Measurements from ENCODE around the gene FAM9A.

Gene FAM9A

GRCh38 chrX:8848911-8849310, 47.7 kb upstream of the FAM9A start:
- H2AFZ ChIP-seq: no peak overlapping the region
- no peak overlapping the region for H3K4me2 ChIP-seq (ENCODE audit: low read length)
- no peaks in the 10 kb centered on the region for H3K4me1 ChIP-seq
- H3K9me3 ChIP-seq (ENCODE audit: control insufficient read depth, low read length): no peaks in the 10 kb centered on the region
- H3K36me3 ChIP-seq (ENCODE audit: control insufficient read depth, insufficient read depth, low read length): no peaks in the 10 kb centered on the region
- H3K9ac ChIP-seq: no peak overlapping the region
- no peak for TF ChIP-seq CTCF (IDR thresholded peaks at IDR 0.05)
- no peak overlapping the region for H3K27ac ChIP-seq
- no peaks in the 10 kb centered on the region for H3K27me3 ChIP-seq (ENCODE audit: control insufficient read depth, insufficient read depth, low read length)
- H3K79me2 ChIP-seq: no peaks in the 10 kb centered on the region
- no peak overlapping the region for H3K4me3 ChIP-seq (ENCODE audit: low read depth, low read length)

GRCh38 chrX:8848441-8848840, 47.3 kb upstream of the FAM9A start:
- no peak overlapping the region for H3K9ac ChIP-seq
- H3K4me2 ChIP-seq (ENCODE audit: low read length): no peak overlapping the region
- H3K4me3 ChIP-seq (ENCODE audit: low read depth, low read length): no peak overlapping the region
- no peaks in the 10 kb centered on the region for H3K36me3 ChIP-seq (ENCODE audit: control insufficient read depth, insufficient read depth, low read length)
- no peaks in the 10 kb centered on the region for H3K79me2 ChIP-seq
- no peaks in the 10 kb centered on the region for H3K27me3 ChIP-seq (ENCODE audit: control insufficient read depth, insufficient read depth, low read length)
- no peak overlapping the region for H3K27ac ChIP-seq
- TF ChIP-seq CTCF (IDR thresholded peaks at IDR 0.05): no peak
- no peaks in the 10 kb centered on the region for H3K9me3 ChIP-seq (ENCODE audit: control insufficient read depth, low read length)
- no peak overlapping the region for H2AFZ ChIP-seq
- H3K4me1 ChIP-seq: no peaks in the 10 kb centered on the region

- H3K9ac ChIP-seq: no peak overlapping the region
- H3K4me1 ChIP-seq: no peaks in the 10 kb centered on the region
- H3K79me2 ChIP-seq: no peaks in the 10 kb centered on the region
- no peak overlapping the region for H3K4me2 ChIP-seq (ENCODE audit: low read length)
- H2AFZ ChIP-seq: no peak overlapping the region
- no peak overlapping the region for H3K4me3 ChIP-seq (ENCODE audit: low read depth, low read length)
- H3K36me3 ChIP-seq (ENCODE audit: control insufficient read depth, insufficient read depth, low read length): no peaks in the 10 kb centered on the region
- H3K27ac ChIP-seq: no peak overlapping the region
- H3K27me3 ChIP-seq (ENCODE audit: control insufficient read depth, insufficient read depth, low read length): no peaks in the 10 kb centered on the region
- TF ChIP-seq CTCF (IDR thresholded peaks at IDR 0.05): no peak
- no peaks in the 10 kb centered on the region for H3K9me3 ChIP-seq (ENCODE audit: control insufficient read depth, low read length)
These were observed 46.2 kb upstream of the FAM9A start for GRCh38 chrX:8847360-8847759.

- Histone ChIP-seq H3K36me3 (ENCODE audit: control insufficient read depth, insufficient read depth, low read length) (no peaks in the 10 kb centered on the region), H3K4me1 (no peaks in the 10 kb centered on the region), H3K9ac (no peak overlapping the region), H3K4me3 (ENCODE audit: low read depth, low read length) (no peak overlapping the region), H3K27ac (no peak overlapping the region), H3K4me2 (ENCODE audit: low read length) (no peak overlapping the region), H3K9me3 (ENCODE audit: control insufficient read depth, low read length) (no peaks in the 10 kb centered on the region), H3K27me3 (ENCODE audit: control insufficient read depth, insufficient read depth, low read length) (no peaks in the 10 kb centered on the region), H2AFZ (no peak overlapping the region), H3K79me2 (no peaks in the 10 kb centered on the region)
- TF ChIP-seq CTCF (IDR thresholded peaks at IDR 0.05): no peak
These were observed 45.1 kb upstream of the FAM9A start for GRCh38 chrX:8846266-8846665.

- TF ChIP-seq CTCF (IDR thresholded peaks at IDR 0.05): no peak
- H3K4me3 ChIP-seq (ENCODE audit: low read depth, low read length): no peak overlapping the region
- no peaks in the 10 kb centered on the region for H3K79me2 ChIP-seq
- H3K4me2 ChIP-seq (ENCODE audit: low read length): no peak overlapping the region
- H3K9ac ChIP-seq: no peak overlapping the region
- no peak overlapping the region for H3K27ac ChIP-seq
- H3K36me3 ChIP-seq (ENCODE audit: control insufficient read depth, insufficient read depth, low read length): no peaks in the 10 kb centered on the region
- H3K27me3 ChIP-seq (ENCODE audit: control insufficient read depth, insufficient read depth, low read length): no peaks in the 10 kb centered on the region
- no peaks in the 10 kb centered on the region for H3K9me3 ChIP-seq (ENCODE audit: control insufficient read depth, low read length)
- H3K4me1 ChIP-seq: no peaks in the 10 kb centered on the region
- H2AFZ ChIP-seq: no peak overlapping the region
These were observed 44.3 kb upstream of the FAM9A start for GRCh38 chrX:8845469-8845868.
